HepG2 (cell line): ENCODE data around the gene INO80B. TPM values are rescaled to one million over a fixed set of nuclear protein-coding genes. Genes with fewer than 3 reads are reported as not detected.
A peak's percentile ranks its signal among the peaks of the same experiment; 100 is the strongest.

Experiments
- ATF7 ChIP-seq, 2 experiments: fragments of 450-650 bp in 1 of 2; sonication (generic) in 1 of 2; formaldehyde crosslinking in 1 of 2; IDR thresholded peaks; 2 replicates each; pipeline versions ENCODE4 v1.4.0 to v1.6.1; 2016 to 2020; ENCODE audit warnings: antibody characterized with exemption in 1 of 2, mild to moderate bottlenecking in 1 of 2, missing genetic modification reagents in 1 of 2
- ETV6 ChIP-seq: sonication (generic); formaldehyde crosslinking; conservative IDR thresholded peaks from 2 replicates; pipeline ENCODE4 v1.4.0; 2020; ENCODE audit warnings: missing genetic modification reagents
- FOXO1 ChIP-seq: sonication (generic); formaldehyde crosslinking; IDR thresholded peaks from 2 replicates; pipeline ENCODE4 v1.4.0; 2020; ENCODE audit warnings: missing genetic modification reagents
- GATAD1 ChIP-seq: IDR thresholded peaks from 2 replicates; pipeline ENCODE4 v1.6.1; 2016; ENCODE audit warnings: missing genetic modification reagents, missing compliant biosample characterization
- HOXD1 ChIP-seq: sonication (generic); formaldehyde crosslinking; IDR thresholded peaks from 2 replicates; pipeline ENCODE4 v1.5.0; 2020; ENCODE audit warnings: missing genetic modification reagents
- MAFK ChIP-seq, 2 experiments: IDR thresholded peaks in 1 of 2; conservative IDR thresholded peaks in 1 of 2; 2 replicates each; pipeline ENCODE4 v1.6.1; 2011; ENCODE audit warnings: improper control_type of control experiment in 2 of 2, low read length in 2 of 2
- MTA3 ChIP-seq: sonication (generic); formaldehyde crosslinking; IDR thresholded peaks from 2 replicates; pipeline ENCODE4 v1.4.0; 2020; ENCODE audit warnings: missing genetic modification reagents
- MYNN ChIP-seq: sonication (generic); formaldehyde crosslinking; IDR thresholded peaks from 2 replicates; pipeline ENCODE4 v1.4.0; 2020; ENCODE audit warnings: mild to moderate bottlenecking, low read depth, missing genetic modification reagents
- NCOA2 ChIP-seq: sonication (generic); formaldehyde crosslinking; IDR thresholded peaks from 2 replicates; pipeline ENCODE4 v1.8.0; 2022; ENCODE audit warnings: inconsistent platforms
- PCBP1 ChIP-seq: fragments of 200-400 bp; formaldehyde crosslinking; IDR thresholded peaks from 2 replicates; pipeline ENCODE4 v1.6.1; 2017; ENCODE audit warnings: mild to moderate bottlenecking, low read depth, low read length, borderline replicate concordance
- SALL1 ChIP-seq: sonication (generic); formaldehyde crosslinking; IDR thresholded peaks from 2 replicates; pipeline ENCODE4 v1.8.0; 2022; ENCODE audit warnings: mild to moderate bottlenecking, missing genetic modification reagents
- SKI ChIP-seq: fragments of 450-650 bp; IDR thresholded peaks from one replicate; pipeline ENCODE4 v1.6.1; 2018; ENCODE audit warnings: mild to moderate bottlenecking; ENCODE audit not compliant: partially characterized antibody
- SKIL ChIP-seq: sonication (generic); formaldehyde crosslinking; IDR thresholded peaks from 2 replicates; pipeline ENCODE4 v1.8.0; 2022; ENCODE audit warnings: missing genetic modification reagents, mild to moderate bottlenecking, moderate library complexity, borderline replicate concordance
- TFDP2 ChIP-seq: sonication (generic); formaldehyde crosslinking; IDR thresholded peaks from 2 replicates; pipeline ENCODE4 v1.4.0; 2020; ENCODE audit warnings: missing genetic modification reagents
- ZMAT3 ChIP-seq: sonication (generic); formaldehyde crosslinking; conservative IDR thresholded peaks from 2 replicates; pipeline ENCODE4 v1.7.0; 2021; ENCODE audit warnings: missing genetic modification reagents
- ZNF281 ChIP-seq: sonication (generic); formaldehyde crosslinking; IDR thresholded peaks from 2 replicates; pipeline ENCODE4 v1.4.0; 2020; ENCODE audit warnings: missing genetic modification reagents, borderline replicate concordance
- ZNF317 ChIP-seq: sonication (generic); formaldehyde crosslinking; IDR thresholded peaks from 2 replicates; pipeline ENCODE4 v1.5.0; 2020; ENCODE audit warnings: mild to moderate bottlenecking, missing genetic modification reagents
- ZNF367 ChIP-seq: sonication (generic); formaldehyde crosslinking; IDR thresholded peaks from 2 replicates; pipeline ENCODE4 v1.4.0; 2020; ENCODE audit warnings: missing genetic modification reagents, borderline replicate concordance
- ZNF7 ChIP-seq: IDR thresholded peaks from 2 replicates; pipeline ENCODE4 v1.6.1; 2016; ENCODE audit warnings: missing biosample characterization, missing genetic modification reagents
- ZNF772 ChIP-seq: sonication (generic); formaldehyde crosslinking; IDR thresholded peaks from 2 replicates; pipeline ENCODE4 v1.5.0; 2020; ENCODE audit warnings: mild to moderate bottlenecking, missing genetic modification reagents
- ZNF782 ChIP-seq: sonication (generic); formaldehyde crosslinking; IDR thresholded peaks from 2 replicates; pipeline ENCODE4 v1.4.0; 2020; ENCODE audit warnings: missing genetic modification reagents, mild to moderate bottlenecking, borderline replicate concordance
- ZSCAN31 ChIP-seq: sonication (generic); formaldehyde crosslinking; IDR thresholded peaks from 2 replicates; pipeline ENCODE4 v1.5.0; 2020; ENCODE audit warnings: low read depth, mild to moderate bottlenecking, missing genetic modification reagents
- polyA plus RNA-seq, 8 experiments: library from polyadenylated mRNA; depleted of rRNA in 3 of 8; stranded (reverse) in 7 of 8; unstranded in 1 of 8; fragments of >200 nt; fragmentation: Illumina TruSeq in 4 of 8; extraction: Trizol in 4 of 8; gene quantifications; 2 replicates each; pipeline versions ENCODE4 v1.2.1 to v1.2.3, GENCODE V29; 2011 to 2016; ENCODE audit warnings: low read depth in 4 of 8, missing spikeins in 1 of 8, mixed read lengths in 1 of 8; ENCODE audit not compliant: insufficient read depth in 1 of 8
- total RNA-seq, 5 experiments: library from RNA; depleted of rRNA; stranded (reverse); fragments of >200 nt; fragmentation: Illumina TruSeq; extraction: Trizol; gene quantifications; 2 replicates each; pipeline ENCODE4 v1.2.3, GENCODE V29; 2016; ENCODE audit warnings: low read depth in 1 of 5
- TF ChIP-seq, protein P1 (sequence below): sonication (generic); formaldehyde crosslinking; IDR thresholded peaks from 2 replicates; pipeline ENCODE4 v1.5.0; 2020; ENCODE audit warnings: missing genetic modification reagents

INO80B gene
- total and polyA plus RNA-seq, 2 of the 13 experiments (the other 11 are each of a cell fraction or from before 2014, with no cell fraction given), result 6.2 to 14.5 TPM

- TF ChIP-seq ZSCAN31 (CRISPR knock-in tag) (peak; percentile 75; the same call in 1 of the 2 replicates), ZNF782 (CRISPR knock-in tag) (peak; percentile 87; the same call in 1 of the 2 replicates), ZNF772 (CRISPR knock-in tag) (no peak; the same call in 1 of the 2 replicates), ZMAT3 (CRISPR knock-in tag) (peak; percentile 85), HOXD1 (peak; percentile 66; the same call in 1 of the 2 replicates), SKI (peak; percentile 8), ZNF367 (no peak), MYNN (CRISPR knock-in tag) (no peak; the same call in 1 of the 2 replicates), TFDP2 (peak; percentile 55; the same call in 1 of the 2 replicates), PCBP1 (0 out of 2 replicates have a peak, but pooled peaks have one; percentile 81), SKIL (CRISPR knock-in tag) (peak; percentile 48), NCOA2 (CRISPR knock-in tag) (no peak), MAFK (conservative IDR thresholded peaks at IDR 0.05 in 1 of 2, IDR thresholded peaks at IDR 0.05 in 1 of 2; ENCODE audit: low read length in 2 of 2) (no peak), SALL1 (peak; percentile 71), ATF7 (IDR thresholded peaks at IDR 0.05) (no peak), ATF7 (CRISPR knock-in tag; IDR thresholded peaks at IDR 0.05) (peak; percentile 58), ZNF7 (no peak), ZNF281 (CRISPR knock-in tag) (peak; percentile 87), GATAD1 (CRISPR knock-in tag) (no peak), MTA3 (CRISPR knock-in tag) (no peak), ZNF317 (peak; percentile 38; the same call in 1 of the 2 replicates), FOXO1 (CRISPR knock-in tag) (0 out of 2 replicates have a peak, but pooled peaks have one; percentile 13), ETV6 (CRISPR knock-in tag) (0 out of 2 replicates have a peak, but pooled peaks have one; percentile 16)
- TF ChIP-seq, protein P1, sequence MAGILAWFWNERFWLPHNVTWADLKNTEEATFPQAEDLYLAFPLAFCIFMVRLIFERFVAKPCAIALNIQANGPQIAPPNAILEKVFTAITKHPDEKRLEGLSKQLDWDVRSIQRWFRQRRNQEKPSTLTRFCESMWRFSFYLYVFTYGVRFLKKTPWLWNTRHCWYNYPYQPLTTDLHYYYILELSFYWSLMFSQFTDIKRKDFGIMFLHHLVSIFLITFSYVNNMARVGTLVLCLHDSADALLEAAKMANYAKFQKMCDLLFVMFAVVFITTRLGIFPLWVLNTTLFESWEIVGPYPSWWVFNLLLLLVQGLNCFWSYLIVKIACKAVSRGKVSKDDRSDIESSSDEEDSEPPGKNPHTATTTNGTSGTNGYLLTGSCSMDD, result no peak
These were observed 2.8 kb downstream of the INO80B start (continued) for GRCh38 chr2:74457549-74458131.
